Coronary artery (tissue), 2 donors: ENCODE data around the gene FTSJ3.

Source experiments
- DNase-seq: peaks from one replicate; pipeline ENCODE4 v3.0.0-alpha.2; 2017; ENCODE audit warnings: low spot score
- H3K27ac ChIP-seq, 2 donors: fragments of 200-600 bp; sonication (generic); one replicate each; pipeline ENCODE4 v1.5.1; 2016 to 2019
- H3K4me3 ChIP-seq: fragments of 200-600 bp; sonication (generic); 2 replicates; pipeline ENCODE4 v1.5.1; 2016; ENCODE audit warnings: mild to moderate bottlenecking, moderate library complexity
- TF ChIP-seq, protein P1 (sequence below): fragments of 200-600 bp; sonication (generic); IDR thresholded peaks from one replicate; pipeline ENCODE4 v1.5.1; 2019; ENCODE audit warnings: antibody characterized with exemption

The FTSJ3 gene

GRCh38 chr17:63775420-63775819 is 52.0 kb downstream of the FTSJ3 start:
- no peak for DNase-seq
- H3K4me3 ChIP-seq: peak overlapping the region; percentile 98
- TF ChIP-seq, protein P1, sequence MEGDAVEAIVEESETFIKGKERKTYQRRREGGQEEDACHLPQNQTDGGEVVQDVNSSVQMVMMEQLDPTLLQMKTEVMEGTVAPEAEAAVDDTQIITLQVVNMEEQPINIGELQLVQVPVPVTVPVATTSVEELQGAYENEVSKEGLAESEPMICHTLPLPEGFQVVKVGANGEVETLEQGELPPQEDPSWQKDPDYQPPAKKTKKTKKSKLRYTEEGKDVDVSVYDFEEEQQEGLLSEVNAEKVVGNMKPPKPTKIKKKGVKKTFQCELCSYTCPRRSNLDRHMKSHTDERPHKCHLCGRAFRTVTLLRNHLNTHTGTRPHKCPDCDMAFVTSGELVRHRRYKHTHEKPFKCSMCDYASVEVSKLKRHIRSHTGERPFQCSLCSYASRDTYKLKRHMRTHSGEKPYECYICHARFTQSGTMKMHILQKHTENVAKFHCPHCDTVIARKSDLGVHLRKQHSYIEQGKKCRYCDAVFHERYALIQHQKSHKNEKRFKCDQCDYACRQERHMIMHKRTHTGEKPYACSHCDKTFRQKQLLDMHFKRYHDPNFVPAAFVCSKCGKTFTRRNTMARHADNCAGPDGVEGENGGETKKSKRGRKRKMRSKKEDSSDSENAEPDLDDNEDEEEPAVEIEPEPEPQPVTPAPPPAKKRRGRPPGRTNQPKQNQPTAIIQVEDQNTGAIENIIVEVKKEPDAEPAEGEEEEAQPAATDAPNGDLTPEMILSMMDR: no peak
- peak overlapping the region; percentile 86 to 99 for H3K27ac ChIP-seq

DNA sequence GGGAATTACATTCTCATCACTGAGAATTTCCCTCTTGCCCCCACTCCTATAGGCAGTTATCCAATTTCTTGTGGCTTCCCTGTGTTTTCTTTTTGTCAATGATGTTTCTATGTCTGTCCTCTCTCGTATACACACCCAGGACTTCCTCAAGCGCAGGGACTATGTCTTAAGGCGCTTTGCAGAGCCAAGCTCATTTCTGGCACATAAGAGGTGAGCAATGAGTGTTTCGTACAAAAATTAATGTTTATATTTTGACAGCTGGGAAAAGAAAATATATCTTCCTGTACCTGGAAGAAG is 52.5 kb downstream of the FTSJ3 start:
- H3K27ac ChIP-seq: peak overlapping the region; percentile 86 to 99
- TF ChIP-seq, protein P1: no peak
- DNase-seq: no peak
- peak overlapping the region; percentile 98 for H3K4me3 ChIP-seq

DNA sequence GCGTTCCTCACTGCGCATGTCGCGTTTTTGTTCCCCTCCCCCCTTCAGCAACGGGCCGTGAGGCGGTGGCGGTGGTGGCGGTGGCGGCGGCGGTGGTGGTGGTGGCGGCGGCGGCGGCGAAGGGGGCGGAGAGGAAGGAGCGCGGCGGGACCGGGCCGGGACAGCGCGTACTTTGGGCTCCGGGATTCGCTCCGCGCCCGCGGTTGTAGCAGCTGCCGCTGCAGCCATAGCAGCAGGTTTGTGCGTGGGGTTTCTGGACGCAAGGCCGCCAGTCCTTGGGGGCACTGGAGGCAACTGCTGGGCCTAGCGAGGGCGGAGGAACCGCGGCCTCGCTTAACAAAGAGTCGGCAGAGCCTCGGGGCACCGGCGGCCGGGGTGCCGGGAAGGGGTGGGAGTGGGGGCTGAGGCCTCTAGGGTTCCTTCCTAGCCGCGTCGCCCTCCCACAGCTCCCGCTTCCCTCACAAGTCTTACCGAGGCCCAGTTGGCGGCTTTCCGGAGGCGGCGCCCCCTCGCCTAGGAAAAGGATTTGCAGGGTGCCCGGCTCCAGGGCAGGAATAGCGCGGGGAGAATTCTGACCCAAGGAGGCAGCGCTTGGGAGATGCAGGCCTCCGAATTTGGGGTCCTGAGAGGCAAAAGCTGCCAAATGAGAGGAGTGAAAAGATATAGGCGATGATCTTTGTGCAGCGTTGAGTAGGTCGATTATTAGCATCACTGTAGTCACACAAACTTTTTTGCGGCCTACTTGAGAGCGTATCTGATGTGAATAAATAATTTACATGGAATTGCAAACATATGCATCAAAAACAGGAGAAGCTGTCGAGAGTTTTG is 53.1 kb downstream of the FTSJ3 start, which contains the start of gene DDX42:
Gene DDX42 (plus strand): TSS at position 30 of the 828 bp plus-strand sequence. CDS start 12,880 bp downstream, outside the sequence.
- DNase-seq: peak; percentile 94
- peak within 1 kb of the TSS; percentile 98 for H3K4me3 ChIP-seq
- TF ChIP-seq, protein P1: no peak
- H3K27ac ChIP-seq: peak within 1 kb of the TSS; percentile 86 to 99

- peak within 1 kb of the TSS; percentile 86 to 99 for H3K27ac ChIP-seq
- DNase-seq: peak; percentile 100
- TF ChIP-seq, protein P1: no peak
- peak within 1 kb of the TSS; percentile 98 for H3K4me3 ChIP-seq
Observed at GRCh38 chr17:63773272-63774140, 54.0 kb downstream of the FTSJ3 start, which contains the start of gene CCDC47. Gene CCDC47 (minus strand): TSS chr17:63773597. CDS start chr17:63766175, 7,422 bp downstream.

GRCh38 chr17:63772801-63773271 is 54.6 kb downstream of the FTSJ3 start:
- Histone ChIP-seq H3K27ac (peak overlapping the region; percentile 86 to 99), H3K4me3 (peak overlapping the region; percentile 98)
- TF ChIP-seq, protein P1: no peak
- DNase-seq: no peak
